ENCODE measurements around the gene MAZ. TPM values are rescaled to one million over a fixed set of nuclear protein-coding genes. Genes with fewer than 3 reads are reported as not detected.

The MAZ gene
- total and polyA plus RNA-seq, 2 of the 8 experiments (the other 6 are each of a cell fraction or from before 2014, with no cell fraction given), result 219 to 380 TPM

DNA sequence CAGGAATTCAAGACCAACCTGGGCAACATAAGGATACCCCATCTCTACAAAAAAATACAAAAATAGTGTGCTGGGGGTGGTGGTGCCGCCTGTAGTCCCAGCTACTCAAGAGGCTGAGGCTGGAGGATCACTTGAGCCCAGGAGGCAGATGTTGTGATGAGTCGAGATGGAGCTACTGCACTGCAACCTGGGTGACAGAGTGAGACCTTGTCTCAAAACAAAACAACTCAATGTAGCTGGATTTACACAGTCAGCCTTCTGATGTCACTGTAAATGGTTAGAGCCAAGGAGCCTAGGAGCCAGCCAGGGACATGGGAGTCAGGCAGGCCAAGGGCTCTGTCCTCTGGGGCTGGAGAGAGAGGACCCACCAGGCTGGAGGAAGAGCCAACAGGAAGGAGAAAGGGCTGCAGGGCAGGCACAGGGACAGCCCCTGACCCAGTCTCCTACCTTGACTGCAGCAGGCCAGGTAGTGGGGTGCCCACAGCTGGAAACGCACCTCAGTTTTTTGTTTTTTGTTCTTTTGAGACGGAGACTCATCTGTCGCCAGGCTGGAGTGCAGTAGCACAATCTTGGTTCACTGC, 48.3 kb downstream of the MAZ start:
- Histone ChIP-seq H3K27me3 (replicated peaks in 1 of 4; ENCODE audit: control insufficient read depth in 3 of 4, extremely low read depth in 1 of 4, insufficient read depth in 3 of 4, low read length in 3 of 4) (no peaks in the 10 kb centered on the region), H3K56ac (replicated peaks; ENCODE audit: insufficient read length, low read depth, low read length) (no peak overlapping the region), H3K4me2 (ENCODE audit: insufficient read depth in 1 of 2, low read depth in 2 of 2, low read length in 2 of 2) (no peak overlapping the region), H3K36me3 (ENCODE audit: control insufficient read depth in 2 of 4, insufficient read depth in 4 of 4, low read length in 3 of 4) (peaks cover 0 to 8% (median 2%) of the 10 kb centered on the region in 4 experiments; a peak in 3 of 8 replicates), H3K9me3 (ENCODE audit: insufficient read depth in 2 of 2, low read depth in 1 of 2, low read length in 1 of 2) (no peaks in the 10 kb centered on the region), H3K9ac (replicated peaks in 1 of 4; ENCODE audit: extremely low read depth in 1 of 4, low read depth in 3 of 4, low read length in 3 of 4) (no peak overlapping the region), H4K91ac (replicated peaks; ENCODE audit: insufficient read length, low read length) (no peak overlapping the region), H3K79me1 (ENCODE audit: low read depth, low read length) (no peaks in the 10 kb centered on the region), H2AFZ (ENCODE audit: low read length) (no peak overlapping the region), H2BK15ac (ENCODE audit: low read length) (0 out of 2 replicates have a peak overlapping the region, but pooled peaks have one; percentile 61), H3K14ac (ENCODE audit: insufficient read length) (no peak overlapping the region), H2BK20ac (ENCODE audit: low read length) (no peak overlapping the region), H3K18ac (ENCODE audit: extremely low read depth, low read length) (no peak overlapping the region), H2BK12ac (ENCODE audit: low read depth, low read length) (no peak overlapping the region), H3K4me3 (ENCODE audit: extremely low read depth in 1 of 4, insufficient read depth in 2 of 4, low read depth in 3 of 4, low read length in 4 of 4) (no peak overlapping the region), H2BK5ac (ENCODE audit: low read depth, low read length) (no peak overlapping the region), H3K4me1 (replicated peaks in 1 of 4; ENCODE audit: control insufficient read depth in 3 of 4, insufficient read depth in 4 of 4, low read length in 3 of 4) (no peaks in the 10 kb centered on the region), H4K5ac (ENCODE audit: insufficient read length, low read depth, low read length) (no peak overlapping the region), H3K79me2 (ENCODE audit: control insufficient read depth in 1 of 2, insufficient read depth in 2 of 2, low read length in 2 of 2) (no peaks in the 10 kb centered on the region), H3K4ac (replicated peaks; ENCODE audit: insufficient read length, low read depth, low read length) (no peak overlapping the region), H4K20me1 (replicated peaks in 1 of 2; ENCODE audit: control insufficient read depth in 1 of 2, insufficient read depth in 2 of 2, low read length in 2 of 2) (no peaks in the 10 kb centered on the region), H3K23ac (ENCODE audit: insufficient read length) (no peak overlapping the region), H2BK120ac (replicated peaks; ENCODE audit: low read depth, low read length) (no peak overlapping the region), H4K8ac (ENCODE audit: extremely low read depth, insufficient read depth, low read length) (no peak overlapping the region), H3K27ac (ENCODE audit: low read depth, low read length) (no peak overlapping the region), H2AK5ac (ENCODE audit: low read depth, low read length) (0 out of 2 replicates have a peak overlapping the region, but pooled peaks have one; percentile 24), H3K23me2 (ENCODE audit: low read depth, low read length) (no peaks in the 10 kb centered on the region)
- 96% methylated on average over 5 of the region's 5 CpGs; no CpG with 5 or more reads in 1 of the 2 experiments for WGBS, 2 experiments (ENCODE audit: extremely low coverage in 1 of 2, insufficient coverage in 1 of 2, insufficient read length in 1 of 2, insufficient replicate concordance in 2 of 2, low coverage in 1 of 2, low lambda C conversion rate in 2 of 2, missing lambda C conversion rate in 1 of 2)
- FAIRE-seq (no peak), DNase-seq (ENCODE audit: low read depth in 1 of 2, low spot score in 2 of 2) (no peak)
- CTCF ChIA-PET (ENCODE audit: partially characterized antibody), result interaction anchor here (0.6 to 15.0 kb wide), 6 partner anchors 12 to 178 kb away, joined by 3 to 212 read pairs (median 6); partner anchors contain the start of genes MVP, PAGR1 and TLCD3B
- POLR2A ChIA-PET (ENCODE audit: partially characterized antibody), result interaction anchor here (0.9 to 2.5 kb wide), 4 partner anchors 9 to 47 kb away, joined by 3 to 9 read pairs (median 6); partner anchors contain the start of gene CDIPT
- TF ChIP-seq, protein P1, sequence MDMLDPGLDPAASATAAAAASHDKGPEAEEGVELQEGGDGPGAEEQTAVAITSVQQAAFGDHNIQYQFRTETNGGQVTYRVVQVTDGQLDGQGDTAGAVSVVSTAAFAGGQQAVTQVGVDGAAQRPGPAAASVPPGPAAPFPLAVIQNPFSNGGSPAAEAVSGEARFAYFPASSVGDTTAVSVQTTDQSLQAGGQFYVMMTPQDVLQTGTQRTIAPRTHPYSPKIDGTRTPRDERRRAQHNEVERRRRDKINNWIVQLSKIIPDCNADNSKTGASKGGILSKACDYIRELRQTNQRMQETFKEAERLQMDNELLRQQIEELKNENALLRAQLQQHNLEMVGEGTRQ (IDR thresholded peaks at IDR 0.05; ENCODE audit: low read length), result no peak
- TF ChIP-seq BCL11A (IDR thresholded peaks at IDR 0.05; ENCODE audit: low read depth in 2 of 2, low read length in 2 of 2), result no peak
- TF ChIP-seq GTF2F1 (IDR thresholded peaks at IDR 0.05; ENCODE audit: borderline replicate concordance, low read depth, low read length), result no peak
- no peak for TF ChIP-seq FOSL1 (IDR thresholded peaks at IDR 0.05; ENCODE audit: insufficient read depth, low read depth, low read length)
- no peak for TF ChIP-seq TAF1 (IDR thresholded peaks at IDR 0.05; ENCODE audit: low read depth, low read length)
- no peak for TF ChIP-seq RAD21 (IDR thresholded peaks at IDR 0.05 in 1 of 2, conservative IDR thresholded peaks at IDR 0.05 in 1 of 2; ENCODE audit: low read depth in 2 of 2, low read length in 2 of 2)
- no peak for TF ChIP-seq KDM1A (IDR thresholded peaks at IDR 0.05; ENCODE audit: borderline replicate concordance, low read length)
- TF ChIP-seq RNF2 (IDR thresholded peaks at IDR 0.05; ENCODE audit: borderline replicate concordance, low read depth, low read length, missing control alignments, poor library complexity, severe bottlenecking), result no peak
- no peak for TF ChIP-seq HDAC2 (IDR thresholded peaks at IDR 0.05; ENCODE audit: borderline replicate concordance in 1 of 2, low read depth in 2 of 2, low read length in 2 of 2)
- TF ChIP-seq NRF1 (IDR thresholded peaks at IDR 0.05; ENCODE audit: low read depth, low read length), result no peak

Measured in H1 (cell line).